ENCODE data around the gene CADM2.

GRCh38 chr3:84922682-84923081 is 36.1 kb upstream of the CADM2 start:
- TF ChIP-seq ZSCAN5A (tag by site-specific recombination; IDR thresholded peaks at IDR 0.05) (no peak), CTCF (tag by site-specific recombination; IDR thresholded peaks at IDR 0.05) (no peak), ZNF239 (tag by site-specific recombination; IDR thresholded peaks at IDR 0.05) (no peak), ZNF423 (tag by site-specific recombination; IDR thresholded peaks at IDR 0.05) (no peak), ZEB2 (tag by site-specific recombination; IDR thresholded peaks at IDR 0.05) (no peak), MEIS1 (CRISPR knock-in tag; IDR thresholded peaks at IDR 0.05; ENCODE audit: borderline replicate concordance) (no peak), ZBTB6 (tag by site-specific recombination; IDR thresholded peaks at IDR 0.05) (no peak), ZNF776 (tag by site-specific recombination; IDR thresholded peaks at IDR 0.05; ENCODE audit: borderline replicate concordance) (no peak), REST (tag by site-specific recombination; IDR thresholded peaks at IDR 0.05) (no peak), ZNF362 (tag by site-specific recombination; IDR thresholded peaks at IDR 0.05) (no peak), ZNF335 (tag by site-specific recombination; conservative IDR thresholded peaks at IDR 0.05) (no peak), BCL6B (tag by site-specific recombination; IDR thresholded peaks at IDR 0.05) (no peak), ZNF473 (tag by site-specific recombination; IDR thresholded peaks at IDR 0.05) (no peak)
